ENCODE measurements around the gene PSTK. TPM values are rescaled to one million over a fixed set of nuclear protein-coding genes. Genes with fewer than 3 reads are reported as not detected.

PSTK gene
- total and polyA plus RNA-seq, 2 experiments from 2014 or later: 1.4 to 7.0 TPM

GRCh38 chr10:122955892-122956291, 24.3 kb upstream of the PSTK start:
- Histone ChIP-seq H4K20me1 (ENCODE audit: insufficient read depth) (no peaks in the 10 kb centered on the region), H3K36me3 (ENCODE audit: low read depth) (peaks cover 3% of the 10 kb centered on the region; the same call in 1 of the 2 replicates), H3K27me3 (replicated peaks; ENCODE audit: insufficient read depth) (no peaks in the 10 kb centered on the region), H3F3A (ENCODE audit: insufficient read depth) (no peaks in the 10 kb centered on the region), H3K4me2 (ENCODE audit: unreplicated experiment) (no peak overlapping the region), H3K9ac (no peak overlapping the region), H3K4me3 (no peak overlapping the region), H3K4me1 (ENCODE audit: insufficient read depth) (peaks cover 20% of the 10 kb centered on the region), H3K79me2 (ENCODE audit: insufficient read depth) (peaks cover 27% of the 10 kb centered on the region), H3K27ac (no peak overlapping the region), H3K9me3 (ENCODE audit: low read depth) (no peaks in the 10 kb centered on the region), H2AFZ (no peak overlapping the region), H3K9me2 (ENCODE audit: insufficient read depth) (no peaks in the 10 kb centered on the region)
- no peak for DNase-seq
- TF ChIP-seq EZH2 (IDR thresholded peaks at IDR 0.05; ENCODE audit: insufficient read depth, poor library complexity, severe bottlenecking): no peak
- no peak for TF ChIP-seq EZH2phosphoT487 (IDR thresholded peaks at IDR 0.05; ENCODE audit: insufficient read depth, low read depth)
- 94 to 95% methylated on average over 1 of the region's 1 CpG for WGBS, 2 experiments (ENCODE audit: low coverage in 1 of 2, low lambda C conversion rate in 2 of 2, missing lambda C conversion rate in 2 of 2)
- in situ Hi-C loops (cut with MboI): no loop called here

GRCh38 chr10:122957474-122957873, 22.7 kb upstream of the PSTK start:
- Histone ChIP-seq H3F3A (ENCODE audit: insufficient read depth) (no peaks in the 10 kb centered on the region), H3K36me3 (ENCODE audit: low read depth) (no peaks in the 10 kb centered on the region), H4K20me1 (ENCODE audit: insufficient read depth) (no peaks in the 10 kb centered on the region), H3K4me3 (no peak overlapping the region), H3K9me2 (ENCODE audit: insufficient read depth) (no peaks in the 10 kb centered on the region), H3K79me2 (ENCODE audit: insufficient read depth) (peaks cover 11% of the 10 kb centered on the region), H3K9ac (no peak overlapping the region), H3K4me2 (ENCODE audit: unreplicated experiment) (no peak overlapping the region), H3K27ac (no peak overlapping the region), H3K9me3 (ENCODE audit: low read depth) (no peaks in the 10 kb centered on the region), H2AFZ (no peak overlapping the region), H3K27me3 (replicated peaks; ENCODE audit: insufficient read depth) (no peaks in the 10 kb centered on the region), H3K4me1 (ENCODE audit: insufficient read depth) (peaks cover 10% of the 10 kb centered on the region)
- 81 to 83% methylated on average over 5 of the region's 5 CpGs for WGBS, 2 experiments (ENCODE audit: low coverage in 1 of 2, low lambda C conversion rate in 2 of 2, missing lambda C conversion rate in 2 of 2)
- no peak for TF ChIP-seq EZH2 (IDR thresholded peaks at IDR 0.05; ENCODE audit: insufficient read depth, poor library complexity, severe bottlenecking)
- TF ChIP-seq EZH2phosphoT487 (IDR thresholded peaks at IDR 0.05; ENCODE audit: insufficient read depth, low read depth): no peak
- in situ Hi-C loops (cut with MboI): no loop called here
- no peak for DNase-seq

- TF ChIP-seq EZH2 (IDR thresholded peaks at IDR 0.05; ENCODE audit: insufficient read depth, poor library complexity, severe bottlenecking) (no peak), EZH2phosphoT487 (IDR thresholded peaks at IDR 0.05; ENCODE audit: insufficient read depth, low read depth) (no peak)
- H3K4me3 ChIP-seq: no peak overlapping the region
- no peaks in the 10 kb centered on the region for H3K4me1 ChIP-seq (ENCODE audit: insufficient read depth)
- H3F3A ChIP-seq (ENCODE audit: insufficient read depth): no peaks in the 10 kb centered on the region
- no peak overlapping the region for H3K9ac ChIP-seq
- H3K9me3 ChIP-seq (ENCODE audit: low read depth): no peaks in the 10 kb centered on the region
- no peaks in the 10 kb centered on the region for H3K9me2 ChIP-seq (ENCODE audit: insufficient read depth)
- H3K27ac ChIP-seq: no peak overlapping the region
- in situ Hi-C loops (cut with MboI): no loop called here
- 45 to 63% methylated on average over 3 of the region's 3 CpGs for WGBS, 2 experiments (ENCODE audit: low coverage in 1 of 2, low lambda C conversion rate in 2 of 2, missing lambda C conversion rate in 2 of 2)
- no peak overlapping the region for H2AFZ ChIP-seq
- H4K20me1 ChIP-seq (ENCODE audit: insufficient read depth): no peaks in the 10 kb centered on the region
- H3K27me3 ChIP-seq (replicated peaks; ENCODE audit: insufficient read depth): no peaks in the 10 kb centered on the region
- no peak overlapping the region for H3K4me2 ChIP-seq (ENCODE audit: unreplicated experiment)
- H3K36me3 ChIP-seq (ENCODE audit: low read depth): no peaks in the 10 kb centered on the region
- no peaks in the 10 kb centered on the region for H3K79me2 ChIP-seq (ENCODE audit: insufficient read depth)
- no peak for DNase-seq
Measured at GRCh38 chr10:122962405-122962804, 17.8 kb upstream of the PSTK start.

- in situ Hi-C loops (cut with MboI): no loop called here
- Histone ChIP-seq H3K27me3 (replicated peaks; ENCODE audit: insufficient read depth) (no peaks in the 10 kb centered on the region), H2AFZ (no peak overlapping the region), H3K4me3 (no peak overlapping the region), H3K27ac (no peak overlapping the region), H3K4me1 (ENCODE audit: insufficient read depth) (no peaks in the 10 kb centered on the region), H3K9me3 (ENCODE audit: low read depth) (no peaks in the 10 kb centered on the region), H3K9ac (no peak overlapping the region), H3K9me2 (ENCODE audit: insufficient read depth) (no peaks in the 10 kb centered on the region), H3K4me2 (ENCODE audit: unreplicated experiment) (no peak overlapping the region), H3K36me3 (ENCODE audit: low read depth) (no peaks in the 10 kb centered on the region), H4K20me1 (ENCODE audit: insufficient read depth) (no peaks in the 10 kb centered on the region), H3K79me2 (ENCODE audit: insufficient read depth) (no peaks in the 10 kb centered on the region), H3F3A (ENCODE audit: insufficient read depth) (no peaks in the 10 kb centered on the region)
- no peak for DNase-seq
- no peak for TF ChIP-seq EZH2 (IDR thresholded peaks at IDR 0.05; ENCODE audit: insufficient read depth, poor library complexity, severe bottlenecking)
- TF ChIP-seq EZH2phosphoT487 (IDR thresholded peaks at IDR 0.05; ENCODE audit: insufficient read depth, low read depth): no peak
Measured at GRCh38 chr10:122966879-122967278, 13.3 kb upstream of the PSTK start.

GRCh38 chr10:122968698-122969097, 11.5 kb upstream of the PSTK start:
- Histone ChIP-seq H3K27ac (no peak overlapping the region), H3K79me2 (ENCODE audit: insufficient read depth) (no peaks in the 10 kb centered on the region), H3K9me2 (ENCODE audit: insufficient read depth) (no peaks in the 10 kb centered on the region), H3K9ac (no peak overlapping the region), H3K36me3 (ENCODE audit: low read depth) (no peaks in the 10 kb centered on the region), H3K4me2 (ENCODE audit: unreplicated experiment) (no peak overlapping the region), H3K9me3 (ENCODE audit: low read depth) (no peaks in the 10 kb centered on the region), H4K20me1 (ENCODE audit: insufficient read depth) (no peaks in the 10 kb centered on the region), H2AFZ (no peak overlapping the region), H3K4me1 (ENCODE audit: insufficient read depth) (no peaks in the 10 kb centered on the region), H3K4me3 (no peak overlapping the region), H3K27me3 (replicated peaks; ENCODE audit: insufficient read depth) (no peaks in the 10 kb centered on the region), H3F3A (ENCODE audit: insufficient read depth) (no peaks in the 10 kb centered on the region)
- no peak for DNase-seq
- 65 to 67% methylated on average over 3 of the region's 3 CpGs for WGBS, 2 experiments (ENCODE audit: low coverage in 1 of 2, low lambda C conversion rate in 2 of 2, missing lambda C conversion rate in 2 of 2)
- no peak for TF ChIP-seq EZH2 (IDR thresholded peaks at IDR 0.05; ENCODE audit: insufficient read depth, poor library complexity, severe bottlenecking)
- no peak for TF ChIP-seq EZH2phosphoT487 (IDR thresholded peaks at IDR 0.05; ENCODE audit: insufficient read depth, low read depth)
- in situ Hi-C loops (cut with MboI): no loop called here
